Astrocyte of the spinal cord (primary cell): ENCODE data around the gene HCN2.

ENCODE experiments used
- DNase-seq: peaks from one replicate; pipeline ENCODE4 v3.0.0; 2011; ENCODE audit warnings: low read depth, low spot score
- H3K4me3 ChIP-seq: 2 replicates; pipeline ENCODE4 v1.5.1; 2011; ENCODE audit warnings: low read depth, mild to moderate bottlenecking, low read length, moderate library complexity
- CTCF ChIP-seq: IDR thresholded peaks from 2 replicates; pipeline ENCODE4 v1.5.1; 2012; ENCODE audit warnings: low read depth, mild to moderate bottlenecking, low read length, inconsistent platforms
- in situ Hi-C: cut with HindIII; loops from 2 replicates; pipeline ENCODE4 v1.10.0; 2017; ENCODE audit warnings: low sequenced_read_pairs

The HCN2 gene

GRCh38 chr19:629961-630714 is 40.5 kb downstream of the HCN2 start:
- no peak for DNase-seq
- no peak overlapping the region for H3K4me3 ChIP-seq
- in situ Hi-C loops, result no loop called here
- no peak for TF ChIP-seq CTCF

GRCh38 chr19:632579-633067 is 42.9 kb downstream of the HCN2 start:
- TF ChIP-seq CTCF, result no peak
- in situ Hi-C loops, result no loop called here
- DNase-seq, result peak; percentile 66
- peak overlapping the region; percentile 78 for H3K4me3 ChIP-seq

- no peak for TF ChIP-seq CTCF
- peak within 1 kb of the TSS; percentile 83 for H3K4me3 ChIP-seq
- peak; percentile 99 for DNase-seq
- in situ Hi-C loops, result no loop called here
Observed at GRCh38 chr19:633068-633785, 43.5 kb downstream of the HCN2 start, which contains the start of gene POLRMT. POLRMT (minus strand) TSS chr19:633537; CDS start chr19:633512, 25 bp downstream.

GRCh38 chr19:633786-634639 is 44.3 kb downstream of the HCN2 start:
- no peak for TF ChIP-seq CTCF
- H3K4me3 ChIP-seq, result peak overlapping the region; percentile 83
- in situ Hi-C loops, result no loop called here
- no peak for DNase-seq

- H3K4me3 ChIP-seq, result no peak overlapping the region
- in situ Hi-C loops, result no loop called here
- no peak for DNase-seq
- no peak for TF ChIP-seq CTCF
Observed at GRCh38 chr19:634975-635652, 45.4 kb downstream of the HCN2 start.

GRCh38 chr19:638906-639252 is 49.2 kb downstream of the HCN2 start:
- no peak for TF ChIP-seq CTCF
- no peak for DNase-seq
- peak overlapping the region; percentile 48 for H3K4me3 ChIP-seq
- in situ Hi-C loops, result no loop called here
